GM21825 (cell line): Measurements from ENCODE around the gene ATP2A3.

Source experiments
- ATAC-seq: cut with Tn5 transposase; IDR thresholded peaks from one replicate; pipeline ENCODE4 v1.9.1; 2021; ENCODE audit warnings: mild to moderate bottlenecking, moderate library complexity; ENCODE audit not compliant: unreplicated experiment

ATP2A3 gene

DNA sequence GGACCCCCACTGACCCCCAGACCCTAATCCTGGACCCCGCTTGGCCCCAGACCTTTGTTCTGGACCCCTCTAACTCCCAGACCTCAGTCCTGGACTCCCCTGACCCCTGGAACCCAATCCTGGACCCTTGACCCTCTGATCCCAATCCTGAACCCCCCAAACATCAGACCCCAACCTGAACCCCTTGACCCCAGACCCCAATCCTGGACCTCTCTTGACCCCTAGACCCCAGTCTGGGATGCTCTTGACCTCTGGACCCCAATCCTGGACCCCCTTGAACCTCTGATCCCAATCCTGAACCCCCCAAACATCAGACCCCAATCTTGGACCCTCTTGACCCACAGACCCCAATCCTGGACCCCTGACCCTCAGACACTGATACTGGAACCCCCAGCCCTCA is 34.5 kb downstream of the ATP2A3 start:
- ATAC-seq, result no peak

- no peak for ATAC-seq
Measured at GRCh38 chr17:3929181-3929580, 35.1 kb downstream of the ATP2A3 start.

DNA sequence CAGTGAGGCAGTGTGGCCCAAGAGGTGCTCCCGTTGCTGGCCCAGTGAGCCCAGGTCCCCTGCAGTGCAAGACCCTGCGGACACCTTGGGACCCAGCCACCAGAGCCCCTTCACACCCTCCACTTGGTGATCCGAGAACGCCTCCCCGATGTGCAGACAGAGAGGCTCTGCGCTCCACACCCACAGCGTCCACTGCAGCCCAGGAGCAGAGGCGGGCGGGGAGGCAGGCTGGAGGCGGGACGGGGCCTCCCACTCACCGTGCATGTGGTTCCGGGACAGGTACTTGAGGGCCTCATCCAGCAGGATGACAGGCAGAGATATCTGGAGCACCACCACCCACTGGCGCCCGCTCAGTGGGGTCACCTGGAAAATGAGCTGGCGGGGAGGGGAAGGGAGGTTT is 35.8 kb downstream of the ATP2A3 start:
- no peak for ATAC-seq

DNA sequence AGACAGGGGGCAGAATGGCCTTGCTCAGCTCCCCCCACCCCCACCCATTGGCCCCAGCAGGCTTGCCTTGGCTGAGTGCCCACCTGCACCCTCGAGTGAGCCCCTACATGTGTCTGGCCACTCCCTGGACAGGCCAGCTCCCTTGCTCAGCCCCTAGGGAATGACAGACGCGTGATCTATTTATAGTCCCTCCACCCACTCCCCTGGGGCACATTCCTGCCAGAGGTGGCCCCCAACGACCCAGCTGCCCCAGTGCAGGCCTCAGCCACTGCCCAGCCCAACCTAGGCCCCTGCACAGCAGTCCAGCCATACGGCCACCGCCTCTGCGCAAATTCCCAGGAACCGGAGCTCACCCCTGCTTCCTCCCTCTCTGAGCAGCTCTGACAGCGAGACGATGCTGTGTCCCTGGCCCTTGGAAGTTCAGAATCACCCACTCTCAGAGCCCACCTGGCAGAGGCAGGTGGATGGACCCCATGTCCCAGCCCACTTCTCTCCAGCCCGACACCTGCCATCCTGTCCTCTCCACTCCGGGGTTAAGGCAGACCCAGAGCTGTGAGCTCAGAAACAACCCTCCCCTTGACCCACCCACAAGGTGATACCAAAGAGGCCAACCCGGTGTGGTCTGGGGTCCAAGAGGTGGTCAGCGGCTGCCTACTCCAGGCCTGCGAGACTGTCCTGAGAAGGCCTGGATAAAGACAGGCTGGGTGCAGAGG is 36.5 kb downstream of the ATP2A3 start:
- no peak for ATAC-seq

- ATAC-seq, result no peak
Measured at GRCh38 chr17:3926860-3927627, 37.2 kb downstream of the ATP2A3 start.

GRCh38 chr17:3925684-3926485 is 38.4 kb downstream of the ATP2A3 start:
- no peak for ATAC-seq

DNA sequence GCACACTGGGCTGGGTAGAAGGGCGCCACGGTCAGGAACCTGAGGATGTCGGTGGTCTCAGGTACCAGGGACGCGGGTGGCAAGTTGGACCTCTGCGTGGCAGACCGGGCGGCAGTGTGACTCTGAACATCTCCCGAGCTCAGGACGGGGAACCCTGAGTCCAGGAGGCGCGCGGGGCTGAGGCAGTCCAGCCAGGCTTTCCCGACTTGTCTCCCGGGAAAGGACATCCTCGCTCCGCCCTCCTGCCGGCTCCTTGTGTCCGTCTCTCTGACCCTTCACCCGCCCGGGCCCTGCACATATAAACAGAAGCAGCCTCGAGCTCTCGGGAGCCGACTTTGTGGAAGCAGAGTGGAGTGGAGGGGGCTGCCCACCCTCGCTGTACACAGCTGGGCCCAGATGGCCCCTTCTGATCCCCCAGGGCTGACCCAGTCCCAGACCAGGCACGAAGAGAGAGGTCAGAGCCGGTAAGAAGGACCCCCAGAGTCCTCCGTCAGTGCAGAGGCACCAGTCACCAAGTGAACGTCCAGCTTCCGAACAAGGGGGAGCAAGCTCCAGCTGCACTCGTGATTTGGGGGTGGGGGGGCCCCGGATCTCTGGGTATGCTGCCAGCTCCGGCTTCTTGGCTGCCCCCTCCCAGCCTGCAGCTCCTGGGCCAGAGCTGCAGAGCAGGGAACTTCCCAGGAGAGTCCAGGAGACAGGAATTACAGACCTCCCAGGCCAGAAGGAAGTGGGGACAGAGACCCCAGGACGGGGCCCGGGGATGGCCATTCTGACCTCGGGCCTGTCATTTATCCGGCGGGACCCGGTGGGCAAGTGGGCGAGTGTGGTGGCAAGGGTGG is 39.5 kb downstream of the ATP2A3 start:
- no peak for ATAC-seq

DNA sequence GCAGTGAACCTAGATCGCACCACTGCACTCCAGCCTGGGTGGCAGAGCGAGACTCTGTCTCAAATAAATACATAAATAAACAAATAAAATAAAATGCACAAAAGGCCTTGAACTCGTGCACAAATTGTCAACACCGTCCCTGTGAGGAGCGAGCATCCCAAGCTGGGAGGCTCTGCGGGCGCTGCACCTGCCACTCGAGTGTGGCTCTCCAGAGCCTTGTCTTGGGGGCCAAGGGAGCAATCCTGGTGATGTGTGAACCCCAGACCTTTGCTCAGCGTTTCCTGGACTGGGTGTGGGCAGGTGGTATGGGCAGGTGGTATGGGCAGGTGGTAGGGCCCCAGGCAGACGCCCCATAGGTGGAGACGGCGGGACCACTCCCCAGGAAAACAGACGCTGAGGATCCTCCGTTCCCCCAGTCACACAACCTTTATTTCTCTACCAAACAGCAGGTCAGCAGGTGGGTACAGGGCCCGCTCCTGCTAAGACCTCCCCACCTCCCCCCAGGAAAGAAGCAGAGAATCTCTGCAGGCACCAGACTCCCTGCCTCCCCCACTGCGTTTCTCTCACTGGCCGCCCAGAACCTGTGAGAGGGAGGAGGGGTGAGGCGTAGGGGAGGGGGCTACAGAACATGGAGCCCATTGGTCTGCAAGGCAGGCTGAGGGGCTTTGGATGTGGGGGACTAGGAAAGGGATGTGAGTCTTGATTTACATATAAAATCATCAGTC is 40.6 kb downstream of the ATP2A3 start:
- ATAC-seq, result no peak

DNA sequence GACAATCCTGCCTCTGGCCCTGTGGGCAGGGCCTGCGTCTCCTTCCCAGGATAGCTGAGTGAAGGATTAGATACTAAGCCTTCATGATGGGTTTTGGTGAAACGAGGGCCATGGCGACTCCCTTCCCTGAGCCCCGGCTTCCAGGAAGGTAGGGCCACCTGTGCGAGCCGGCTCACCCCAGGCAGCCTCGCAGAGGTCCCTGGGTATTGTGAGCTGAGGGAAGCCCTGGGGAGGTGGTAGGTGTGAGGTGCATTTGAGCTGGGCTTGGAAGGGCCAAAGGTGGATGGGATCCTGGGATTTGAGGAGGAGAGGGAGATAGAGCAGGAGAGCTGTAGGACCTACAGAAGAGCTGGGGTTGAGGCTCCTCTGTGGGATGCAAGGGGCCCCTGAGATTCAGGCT is 41.5 kb downstream of the ATP2A3 start:
- no peak for ATAC-seq

DNA sequence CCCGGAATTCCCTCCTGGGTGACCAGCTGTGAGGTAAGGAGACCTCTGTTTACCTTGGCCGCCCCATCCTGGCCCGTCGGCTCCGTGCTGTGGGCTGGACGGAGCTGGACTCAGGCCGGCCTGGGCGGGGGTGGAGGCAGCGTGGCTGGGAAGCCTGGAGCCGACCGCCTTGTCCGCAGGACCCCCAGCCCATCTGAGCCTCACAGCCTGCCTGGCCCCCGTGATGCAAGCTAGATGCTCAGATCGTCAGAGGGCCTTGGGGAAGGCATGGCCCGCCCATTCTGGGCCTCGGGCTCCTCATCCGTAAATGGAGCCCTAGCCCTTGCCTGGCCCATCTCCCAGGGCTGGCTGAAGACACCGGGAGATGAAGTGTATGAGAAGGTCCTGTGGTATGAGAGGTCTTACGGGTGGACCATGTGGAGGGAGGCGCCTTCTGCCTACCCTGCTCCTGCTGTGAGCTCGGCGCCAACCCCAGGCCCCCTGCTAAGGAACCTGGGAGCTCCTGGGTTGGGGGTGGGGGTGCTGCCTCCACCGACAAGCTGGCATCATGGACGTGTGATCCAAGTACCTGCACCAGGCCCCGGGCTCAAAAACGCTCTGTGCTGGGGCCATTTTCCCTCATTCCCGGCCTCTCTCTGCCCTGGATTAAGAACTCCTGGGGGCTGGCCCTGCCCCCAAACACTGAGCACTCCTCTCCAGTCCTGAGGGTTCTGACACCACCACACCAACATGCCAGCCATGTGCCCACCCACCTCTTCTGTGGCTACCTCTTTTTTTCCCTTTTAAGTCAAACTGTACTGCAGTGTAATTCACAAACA is 42.5 kb downstream of the ATP2A3 start:
- ATAC-seq, result no peak

GRCh38 chr17:3921006-3921405 is 43.2 kb downstream of the ATP2A3 start:
- no peak for ATAC-seq

DNA sequence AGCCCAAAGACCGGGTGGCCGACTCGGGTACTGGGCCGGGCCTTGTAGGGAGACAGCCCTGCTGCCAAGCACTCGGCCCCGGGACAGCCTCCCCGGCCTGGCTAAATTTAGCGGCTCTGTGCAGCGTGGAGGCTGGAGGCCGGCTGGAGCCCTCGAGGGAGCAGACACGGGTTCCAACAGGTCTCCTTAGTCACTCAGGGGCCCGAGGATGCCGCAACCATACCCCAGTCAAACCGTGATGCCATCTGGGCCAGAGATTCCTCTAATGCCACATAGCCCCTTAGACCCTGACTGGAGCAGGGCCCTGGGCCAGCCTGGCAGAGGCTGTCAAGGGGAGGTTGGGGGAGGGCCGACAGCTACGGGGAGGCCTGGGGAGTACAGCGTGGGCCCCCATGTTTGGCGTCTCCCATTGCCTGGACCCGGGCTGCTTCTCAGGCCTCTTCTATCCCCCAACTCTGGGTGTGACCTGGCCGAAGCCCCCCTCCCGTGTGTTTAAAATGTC is 45.1 kb downstream of the ATP2A3 start:
- ATAC-seq, result no peak

GRCh38 chr17:3918372-3919122 is 45.7 kb downstream of the ATP2A3 start:
- ATAC-seq, result no peak

- no peak for ATAC-seq
Measured at GRCh38 chr17:3917391-3917931, 46.8 kb downstream of the ATP2A3 start.

DNA sequence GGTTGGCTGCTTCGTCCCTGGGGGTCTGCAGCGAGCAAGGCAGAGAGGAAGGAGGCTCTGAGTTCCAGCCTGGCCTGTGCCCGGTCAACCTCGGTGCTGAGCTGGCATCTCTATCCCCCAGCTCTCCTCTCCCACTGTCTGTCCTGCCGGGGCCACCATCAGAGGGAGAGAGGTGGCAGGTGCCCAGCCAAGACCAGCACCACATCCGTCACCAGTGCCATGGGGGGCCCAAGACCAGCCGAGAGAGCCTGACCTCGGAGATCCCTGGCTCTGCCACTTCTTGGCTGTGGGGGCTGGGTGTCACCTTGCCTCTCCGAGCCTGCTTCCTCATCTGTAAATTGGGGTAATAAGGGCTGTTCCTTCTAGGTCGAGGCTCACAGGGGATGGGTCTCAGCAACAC is 47.4 kb downstream of the ATP2A3 start:
- ATAC-seq, result no peak

DNA sequence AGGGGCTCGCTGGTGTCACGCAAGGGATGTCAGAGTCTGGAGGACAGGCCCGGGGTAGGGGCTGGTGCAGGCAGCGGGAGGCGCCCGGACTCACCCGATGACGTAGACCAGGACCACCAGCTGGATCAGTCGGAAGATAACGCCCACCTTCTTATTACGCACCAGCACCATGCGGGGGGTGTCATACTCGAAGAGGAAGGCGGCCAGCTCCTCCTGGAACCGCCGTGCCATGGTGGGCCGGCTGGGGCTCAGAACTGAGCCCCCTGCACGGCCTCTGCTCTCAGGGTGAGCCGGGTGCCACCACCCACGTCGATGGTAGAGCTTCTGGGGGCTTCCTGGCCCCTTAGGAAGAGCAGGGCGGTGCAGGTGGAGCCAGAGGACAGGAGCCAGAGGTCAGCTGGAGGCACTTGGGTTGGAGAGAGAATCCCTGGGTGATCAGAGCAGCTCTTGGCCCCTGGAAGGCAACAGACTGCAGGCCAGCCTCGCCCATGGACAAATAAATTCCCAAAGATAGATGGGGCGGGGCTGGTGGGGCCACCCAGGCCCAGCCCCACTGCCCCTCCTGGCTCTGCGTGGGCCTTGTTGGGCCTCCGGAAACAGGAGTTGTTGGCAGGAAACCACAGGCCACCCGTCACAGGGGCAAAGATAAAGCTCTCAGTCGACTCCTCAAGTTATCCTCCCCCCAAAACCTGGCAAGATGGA is 48.1 kb downstream of the ATP2A3 start, which contains the start of gene P2RX1:
Gene P2RX1, minus strand, starts transcription at position 471 of the 702 bp plus-strand sequence. Its CDS starts 240 bp downstream, at position 231.
- no peak for ATAC-seq

- no peak for ATAC-seq
Measured at GRCh38 chr17:3915581-3915994, 48.6 kb downstream of the ATP2A3 start.
